Inflammatory macrophage (primary cell): ENCODE results near the gene EVC.

ENCODE experiments used
- DNase-seq, 2 donors: peaks; one replicate each; pipeline ENCODE4 v3.0.0-alpha.2; 2020 to 2022
- total RNA-seq, 18 experiments: gene quantifications; one replicate each; lab custom pipeline; 2026; ENCODE audit warnings: mixed read lengths in 6 of 18, inconsistent platforms in 2 of 18; lab: John Stamatoyannopoulos, UW

Gene EVC
- 1.6 to 32.5 (median 6.1) reads per million in 18 experiments for total RNA-seq

DNA sequence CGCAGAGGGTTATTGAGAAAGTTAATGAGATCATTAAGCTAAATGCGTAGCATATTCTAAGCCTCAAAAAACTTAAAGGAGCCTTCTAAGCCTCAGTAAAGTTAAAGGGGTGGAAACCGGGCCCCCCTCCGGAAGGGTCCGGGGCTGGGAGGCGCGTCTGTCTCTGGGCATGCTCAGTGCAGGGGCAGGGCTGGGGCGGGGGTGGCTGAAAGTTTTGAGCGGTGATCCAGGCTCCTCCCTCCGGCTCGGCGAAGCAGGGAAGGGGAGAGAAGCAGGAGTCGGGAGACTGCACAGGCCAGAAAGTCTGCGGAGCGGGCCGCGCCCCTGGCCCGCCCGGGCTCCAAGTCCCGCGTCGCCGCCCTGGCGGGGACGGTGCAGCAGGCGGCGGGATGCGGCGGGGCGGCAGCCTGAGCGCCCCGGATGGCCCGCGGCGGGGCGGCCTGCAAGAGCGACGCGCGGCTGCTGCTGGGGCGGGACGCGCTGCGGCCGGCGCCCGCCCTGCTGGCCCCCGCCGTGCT, at the start of gene EVC:
TSS of gene EVC (plus strand) at position 241 of the 518 bp plus-strand sequence. CDS start at position 421, 180 bp downstream.
- no peak for DNase-seq

- DNase-seq, result no peak
Observed at GRCh38 chr4:5661237-5661636, 49.8 kb upstream of the EVC start.

DNA sequence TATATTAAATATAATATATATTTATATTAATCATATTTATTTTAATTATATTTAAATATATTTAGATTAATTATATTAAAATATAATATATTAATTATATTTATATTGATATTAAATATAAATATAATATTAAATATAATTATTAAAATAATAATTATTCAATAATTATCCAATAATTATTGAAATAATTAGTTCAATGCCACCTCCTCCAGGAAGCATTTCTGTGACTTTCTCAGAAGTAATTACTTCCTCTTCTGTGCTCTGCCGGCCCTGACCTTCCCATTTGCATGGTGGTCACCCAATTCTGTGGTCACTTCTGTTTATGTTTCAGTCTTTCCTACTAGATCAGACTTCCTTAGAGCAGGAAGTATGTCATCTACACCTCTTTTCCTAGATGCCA, 48.4 kb upstream of the EVC start:
- DNase-seq, result peak in 1 of 2 donors; percentile 7

GRCh38 chr4:5664778-5665177, 46.2 kb upstream of the EVC start:
- DNase-seq, result no peak

DNA sequence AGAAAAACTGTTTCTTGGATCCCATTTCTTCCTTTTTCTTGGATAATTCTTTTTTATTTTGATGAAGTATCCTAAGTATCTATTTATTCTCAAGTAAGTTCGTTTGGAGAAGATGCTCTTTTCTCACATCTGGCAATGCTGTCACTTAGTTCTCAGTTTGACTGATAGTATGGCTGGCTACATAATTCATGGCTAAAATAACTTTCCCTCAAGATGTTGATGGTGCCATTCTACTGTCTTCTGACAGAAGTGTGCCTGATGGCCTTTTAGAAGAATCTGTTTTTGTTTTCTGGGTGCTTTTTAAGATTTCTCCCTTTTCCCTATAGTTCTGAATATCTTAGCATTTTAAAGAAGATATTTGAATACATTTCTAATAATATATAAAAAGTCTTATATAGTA, 44.3 kb upstream of the EVC start:
- DNase-seq, result no peak

DNA sequence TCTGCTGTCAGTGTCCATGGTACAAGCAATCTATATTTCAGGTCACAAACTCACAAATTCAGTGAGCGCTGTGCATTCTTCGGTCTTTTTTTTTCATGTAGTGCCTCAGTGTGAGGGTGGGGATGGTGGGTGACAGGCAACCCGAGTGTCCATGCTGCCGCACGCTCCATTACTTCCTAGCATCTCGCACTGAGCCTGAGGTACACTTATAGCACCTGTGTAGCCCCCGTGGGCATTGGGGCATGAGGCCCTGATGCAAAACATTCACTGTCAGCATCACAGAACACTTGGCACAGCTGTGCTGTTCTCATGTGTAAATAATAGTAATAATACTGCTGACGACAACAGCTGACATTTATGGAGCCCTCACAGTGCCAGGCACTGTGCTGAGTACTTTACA, 34.2 kb upstream of the EVC start:
- no peak for DNase-seq

GRCh38 chr4:5678977-5679376, 32.0 kb upstream of the EVC start:
- DNase-seq, result no peak

DNA sequence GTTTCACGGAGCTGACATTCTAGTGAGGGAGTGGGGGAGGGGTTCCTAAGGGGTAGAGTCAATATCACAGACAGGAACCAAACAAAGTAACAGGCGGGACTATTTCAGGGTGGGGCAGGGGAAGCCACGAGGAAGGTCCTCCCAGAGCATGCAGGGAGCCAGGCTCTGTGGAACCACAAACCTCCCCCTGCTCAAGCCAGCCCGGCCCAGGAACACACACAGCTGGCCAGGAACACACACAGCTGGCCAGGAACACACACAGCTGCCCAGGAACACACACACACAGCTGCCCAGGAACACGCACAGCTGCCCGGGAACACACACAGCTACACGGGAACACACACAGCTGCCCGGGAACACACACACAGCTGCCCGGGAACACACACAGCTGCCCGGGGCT, 27.4 kb upstream of the EVC start:
- DNase-seq, result no peak

DNA sequence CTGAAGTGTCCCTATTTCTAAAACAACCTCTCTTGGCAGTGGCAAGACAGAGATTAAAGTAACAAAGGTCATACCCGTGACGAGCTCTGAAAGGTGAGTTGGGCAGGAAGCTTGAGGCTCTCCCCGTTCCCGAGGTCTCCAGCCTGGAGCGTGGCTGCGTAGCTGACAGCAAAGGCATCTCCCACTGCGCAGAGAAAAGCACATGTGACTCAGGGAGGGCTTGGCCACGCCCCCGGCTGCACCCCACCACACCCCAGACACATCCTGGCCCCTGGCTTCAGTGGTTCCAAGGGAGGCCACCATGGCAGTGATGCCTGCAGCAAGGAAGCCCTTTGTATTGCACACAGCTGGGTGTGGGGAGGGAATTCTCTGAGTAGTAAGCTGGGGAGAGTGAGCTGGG, 25.7 kb upstream of the EVC start:
- DNase-seq, result no peak

DNA sequence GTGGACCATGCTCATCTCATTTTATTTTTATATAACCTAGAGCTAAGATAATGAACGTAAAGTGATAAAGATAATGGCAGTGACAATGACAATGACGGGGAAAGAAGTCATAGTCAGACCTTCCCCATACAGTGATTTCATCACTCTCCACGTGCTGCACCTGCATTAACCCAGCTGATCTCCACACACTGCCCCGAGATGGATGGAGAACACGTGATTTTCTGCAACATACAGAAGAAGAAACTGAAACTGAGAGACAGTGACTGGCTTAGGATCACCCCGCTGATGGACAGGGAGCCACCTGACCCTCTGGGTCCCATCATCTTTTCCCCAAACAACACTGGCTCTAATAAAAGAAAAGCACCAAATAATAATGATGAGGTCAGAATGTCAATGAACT, 24.7 kb upstream of the EVC start:
- DNase-seq, result no peak

DNA sequence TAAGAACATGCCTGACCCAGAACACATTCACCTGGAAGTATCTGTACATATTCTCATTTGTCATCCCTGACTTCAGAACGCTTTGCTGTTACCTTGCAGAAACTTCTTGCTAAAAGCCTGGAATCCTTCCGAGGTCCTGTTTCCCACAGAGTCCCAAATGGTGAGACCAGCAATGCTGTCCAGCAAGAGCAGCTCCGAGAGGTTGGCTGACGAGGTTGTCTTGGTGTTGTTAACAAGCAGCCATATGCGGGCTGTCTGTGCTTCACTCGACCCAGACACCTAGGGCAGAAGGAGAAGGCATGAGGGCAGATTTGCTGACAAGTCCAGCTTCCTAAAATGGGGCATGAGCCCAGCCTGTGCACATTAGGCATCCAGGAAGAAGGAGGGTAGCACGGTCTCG, 21.9 kb upstream of the EVC start:
- DNase-seq, result no peak

- no peak for DNase-seq
Observed at GRCh38 chr4:5691491-5692132, 19.4 kb upstream of the EVC start.

GRCh38 chr4:5693871-5694270, 17.1 kb upstream of the EVC start:
- DNase-seq, result no peak

- DNase-seq, result no peak
Observed at GRCh38 chr4:5696341-5696740, 14.7 kb upstream of the EVC start.

DNA sequence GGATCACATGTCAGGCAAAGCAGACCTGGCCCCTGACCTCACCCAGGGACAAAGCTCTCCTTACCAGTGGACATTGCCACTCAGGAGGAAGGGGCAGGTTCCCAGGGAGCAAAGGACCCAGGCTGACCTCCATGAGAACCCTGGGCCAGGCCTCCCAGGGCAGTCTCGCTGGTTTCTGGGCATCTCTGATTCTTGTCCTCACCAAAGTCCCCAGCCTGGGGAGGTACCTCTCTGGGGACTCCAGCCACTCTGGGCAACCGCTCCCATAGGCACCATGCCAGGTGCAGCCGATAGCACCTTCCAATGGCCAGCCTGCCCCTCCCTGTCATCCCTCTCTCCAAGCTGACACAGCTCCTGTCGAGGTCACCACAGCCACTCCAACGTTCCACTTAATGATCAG, 10.5 kb upstream of the EVC start:
- DNase-seq, result no peak

- no peak for DNase-seq
Observed at GRCh38 chr4:5701971-5702370, 9.0 kb upstream of the EVC start.

DNA sequence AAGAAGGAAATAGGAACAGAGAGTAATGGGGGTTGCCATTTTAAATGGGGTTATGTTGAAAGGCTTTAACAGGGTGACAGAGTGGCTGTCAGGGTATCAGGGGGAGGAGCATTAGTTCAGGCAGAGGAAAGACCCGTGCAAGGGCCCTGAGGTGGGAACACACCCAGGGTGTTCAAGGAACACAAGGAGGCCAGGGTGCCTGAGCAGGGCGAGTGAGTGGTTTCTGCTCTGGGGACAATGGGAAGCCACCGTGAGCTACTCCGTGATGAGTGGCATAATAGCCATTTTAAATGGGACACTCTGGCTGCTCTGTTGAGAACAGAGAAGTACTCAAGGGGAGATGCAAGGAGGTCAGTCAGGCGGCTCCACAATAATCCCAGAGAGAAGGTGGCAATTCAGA, 7.2 kb upstream of the EVC start:
- no peak for DNase-seq

- no peak for DNase-seq
Observed at GRCh38 chr4:5704276-5704675, 6.7 kb upstream of the EVC start.

GRCh38 chr4:5705647-5706320, 5.2 kb upstream of the EVC start:
- no peak for DNase-seq

DNA sequence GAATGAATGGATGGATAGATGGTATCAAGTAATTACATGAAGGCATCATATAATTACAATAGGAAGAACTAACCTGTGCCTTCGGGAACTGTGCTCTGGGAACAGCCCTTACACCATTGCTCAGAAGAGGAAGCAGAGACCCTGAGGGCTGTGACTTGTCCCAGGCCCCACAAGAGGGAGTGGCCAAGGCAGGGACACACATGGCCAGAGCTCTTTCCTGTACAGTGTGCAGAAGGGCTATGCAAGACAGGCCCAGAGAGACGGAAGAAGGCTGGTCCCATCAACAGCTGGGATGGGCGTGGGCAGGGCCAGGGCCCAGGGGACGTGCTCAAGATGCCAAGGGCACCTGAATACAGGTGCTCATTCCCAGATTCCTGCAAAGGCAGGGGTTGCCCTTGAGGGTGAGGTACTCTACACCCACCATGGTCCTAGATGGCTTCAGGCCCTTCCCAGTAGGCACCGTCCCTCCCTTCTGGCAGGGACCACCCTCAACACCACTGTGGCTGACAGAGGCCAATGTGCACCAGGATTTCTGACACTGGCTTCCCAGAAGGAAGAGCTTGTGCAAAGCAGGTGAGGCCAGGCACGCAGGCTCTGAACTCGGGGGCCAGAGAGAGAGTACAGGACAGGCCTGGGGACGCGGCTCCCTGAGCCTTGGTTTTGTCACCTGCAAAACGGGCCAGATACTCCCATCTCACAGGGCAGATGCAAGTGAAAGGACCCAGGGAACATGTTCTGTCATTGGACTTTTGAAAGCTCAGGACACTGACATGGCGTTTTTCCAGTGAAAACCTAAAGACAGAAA, 4.3 kb upstream of the EVC start:
- no peak for DNase-seq

DNA sequence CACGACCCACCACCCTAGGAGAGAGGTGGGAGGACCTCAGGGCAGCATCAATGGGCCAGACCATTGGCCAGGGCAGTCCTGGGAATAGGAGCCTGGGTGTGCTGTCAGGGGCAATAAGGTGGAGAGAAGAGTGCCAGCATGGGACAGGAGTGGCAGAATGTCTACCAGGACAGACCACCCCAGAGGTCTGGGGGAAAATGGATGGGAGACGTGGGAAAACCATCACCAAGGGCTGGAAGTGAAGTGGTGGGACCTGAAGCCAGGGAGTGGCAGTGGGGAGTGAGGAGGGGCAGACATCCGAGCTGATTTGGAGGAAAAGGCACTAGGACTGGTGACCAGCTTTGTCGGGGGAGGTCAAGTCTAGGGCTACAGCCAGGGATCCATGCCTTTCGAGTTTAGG, 3.6 kb upstream of the EVC start:
- DNase-seq, result no peak

- no peak for DNase-seq
Observed at GRCh38 chr4:5707778-5708448, 3.1 kb upstream of the EVC start.
